Brain microvascular endothelial cell (primary cell): ENCODE measurements around the gene CCIN.

Experiments used
- DNase-seq: peaks from one replicate; pipeline ENCODE4 v3.0.0-alpha.2; 2020
- H3K27ac ChIP-seq: fragments of 250-450 bp; sonication (Bioruptor Pico); 2 replicates; pipeline ENCODE4 v1.5.1; 2020; ENCODE audit warnings: mild to moderate bottlenecking, moderate library complexity
- H3K27me3 ChIP-seq: fragments of 250-450 bp; sonication (Bioruptor Pico); replicated peaks from 2 replicates; pipeline ENCODE4 v1.5.1; 2020; ENCODE audit warnings: mild to moderate bottlenecking
- H3K36me3 ChIP-seq: fragments of 250-450 bp; sonication (Bioruptor Pico); replicated peaks from 2 replicates; pipeline ENCODE4 v1.5.1; 2020; ENCODE audit warnings: mild to moderate bottlenecking
- H3K4me3 ChIP-seq: 2 replicates; pipeline ENCODE4 v1.5.1; 2011; ENCODE audit warnings: low read depth, mild to moderate bottlenecking, control low read depth, low read length, moderate library complexity
- in situ Hi-C: cut with HindIII; loops from 2 replicates; pipeline ENCODE4 v1.10.0; 2017; ENCODE audit warnings: low sequenced_read_pairs, low pct_ligation_motif_present
- TF ChIP-seq, protein P1 (sequence below): IDR thresholded peaks from 2 replicates; pipeline ENCODE4 v1.5.1; 2011; ENCODE audit warnings: low read depth, mild to moderate bottlenecking, moderate library complexity, low read length, control low read depth, inconsistent platforms; ENCODE audit errors: missing control alignments

The CCIN gene

DNA sequence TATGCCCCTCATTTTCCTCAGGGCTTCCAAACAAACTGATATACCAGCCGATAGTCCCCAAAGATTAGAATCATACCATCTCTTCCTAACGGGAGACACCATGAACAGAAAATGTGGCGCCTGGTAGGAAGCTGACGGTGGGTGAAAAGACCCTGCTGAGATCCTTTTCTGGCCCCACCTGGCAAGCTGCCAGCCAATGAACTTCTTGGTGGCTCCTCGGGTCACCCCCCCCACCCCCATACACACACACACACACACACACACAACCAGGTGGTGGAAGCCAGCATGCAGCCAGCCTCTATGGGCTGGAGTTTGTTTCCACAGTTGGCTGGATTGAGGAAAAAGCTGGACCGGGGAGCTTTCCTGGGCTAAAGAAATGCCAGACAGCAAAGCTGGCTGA lies 4.8 kb upstream of the CCIN start:
- Histone ChIP-seq H3K36me3 (no peaks in the 10 kb centered on the region), H3K27me3 (no peaks in the 10 kb centered on the region), H3K4me3 (no peak overlapping the region), H3K27ac (no peak overlapping the region)
- TF ChIP-seq, protein P1, sequence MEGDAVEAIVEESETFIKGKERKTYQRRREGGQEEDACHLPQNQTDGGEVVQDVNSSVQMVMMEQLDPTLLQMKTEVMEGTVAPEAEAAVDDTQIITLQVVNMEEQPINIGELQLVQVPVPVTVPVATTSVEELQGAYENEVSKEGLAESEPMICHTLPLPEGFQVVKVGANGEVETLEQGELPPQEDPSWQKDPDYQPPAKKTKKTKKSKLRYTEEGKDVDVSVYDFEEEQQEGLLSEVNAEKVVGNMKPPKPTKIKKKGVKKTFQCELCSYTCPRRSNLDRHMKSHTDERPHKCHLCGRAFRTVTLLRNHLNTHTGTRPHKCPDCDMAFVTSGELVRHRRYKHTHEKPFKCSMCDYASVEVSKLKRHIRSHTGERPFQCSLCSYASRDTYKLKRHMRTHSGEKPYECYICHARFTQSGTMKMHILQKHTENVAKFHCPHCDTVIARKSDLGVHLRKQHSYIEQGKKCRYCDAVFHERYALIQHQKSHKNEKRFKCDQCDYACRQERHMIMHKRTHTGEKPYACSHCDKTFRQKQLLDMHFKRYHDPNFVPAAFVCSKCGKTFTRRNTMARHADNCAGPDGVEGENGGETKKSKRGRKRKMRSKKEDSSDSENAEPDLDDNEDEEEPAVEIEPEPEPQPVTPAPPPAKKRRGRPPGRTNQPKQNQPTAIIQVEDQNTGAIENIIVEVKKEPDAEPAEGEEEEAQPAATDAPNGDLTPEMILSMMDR: no peak
- no peak for DNase-seq
- in situ Hi-C loops: no loop called here

DNA sequence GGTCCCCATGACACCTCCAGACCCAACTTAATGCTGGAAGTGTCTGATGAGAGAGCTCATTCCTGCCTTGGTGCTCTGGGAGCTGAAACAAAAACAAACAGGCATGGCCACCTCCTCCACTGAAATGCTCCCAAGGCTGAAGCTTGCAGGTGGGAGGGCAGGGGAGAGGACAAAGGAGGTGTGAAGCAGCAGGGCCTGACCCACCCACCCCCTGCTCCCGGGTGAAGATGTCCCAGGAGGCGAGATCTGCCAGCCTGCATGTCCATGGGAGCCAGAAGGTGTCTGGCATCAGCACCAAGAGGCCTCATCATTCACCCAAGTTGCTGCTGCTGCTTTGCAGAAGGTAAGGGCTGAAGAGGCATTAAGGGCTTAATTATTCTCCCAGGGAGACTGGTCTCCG lies 4.2 kb upstream of the CCIN start:
- no peaks in the 10 kb centered on the region for H3K36me3 ChIP-seq
- TF ChIP-seq, protein P1: no peak
- in situ Hi-C loops: no loop called here
- no peaks in the 10 kb centered on the region for H3K27me3 ChIP-seq
- H3K4me3 ChIP-seq: no peak overlapping the region
- no peak for DNase-seq
- H3K27ac ChIP-seq: no peak overlapping the region

DNA sequence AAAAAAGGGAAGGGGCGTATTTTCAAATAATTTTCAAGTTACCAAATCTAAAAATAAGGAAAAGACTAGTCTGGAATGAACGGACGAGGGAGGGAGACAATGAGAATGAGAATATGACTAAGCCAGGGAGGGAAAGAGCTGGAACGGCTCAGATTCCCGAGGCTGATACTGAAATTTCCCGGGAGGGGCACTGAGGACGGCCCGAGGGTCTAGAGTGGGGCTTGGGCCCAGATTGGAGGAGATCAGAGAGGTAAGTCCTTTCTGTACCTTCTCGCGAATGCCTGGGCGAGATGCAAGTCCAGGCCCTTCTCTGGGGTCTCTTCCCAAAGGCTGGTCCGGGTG lies 3.4 kb upstream of the CCIN start:
- Histone ChIP-seq H3K27me3 (no peaks in the 10 kb centered on the region), H3K4me3 (peak overlapping the region; percentile 53), H3K36me3 (no peaks in the 10 kb centered on the region), H3K27ac (no peak overlapping the region)
- in situ Hi-C loops: no loop called here
- no peak for DNase-seq
- TF ChIP-seq, protein P1: no peak

DNA sequence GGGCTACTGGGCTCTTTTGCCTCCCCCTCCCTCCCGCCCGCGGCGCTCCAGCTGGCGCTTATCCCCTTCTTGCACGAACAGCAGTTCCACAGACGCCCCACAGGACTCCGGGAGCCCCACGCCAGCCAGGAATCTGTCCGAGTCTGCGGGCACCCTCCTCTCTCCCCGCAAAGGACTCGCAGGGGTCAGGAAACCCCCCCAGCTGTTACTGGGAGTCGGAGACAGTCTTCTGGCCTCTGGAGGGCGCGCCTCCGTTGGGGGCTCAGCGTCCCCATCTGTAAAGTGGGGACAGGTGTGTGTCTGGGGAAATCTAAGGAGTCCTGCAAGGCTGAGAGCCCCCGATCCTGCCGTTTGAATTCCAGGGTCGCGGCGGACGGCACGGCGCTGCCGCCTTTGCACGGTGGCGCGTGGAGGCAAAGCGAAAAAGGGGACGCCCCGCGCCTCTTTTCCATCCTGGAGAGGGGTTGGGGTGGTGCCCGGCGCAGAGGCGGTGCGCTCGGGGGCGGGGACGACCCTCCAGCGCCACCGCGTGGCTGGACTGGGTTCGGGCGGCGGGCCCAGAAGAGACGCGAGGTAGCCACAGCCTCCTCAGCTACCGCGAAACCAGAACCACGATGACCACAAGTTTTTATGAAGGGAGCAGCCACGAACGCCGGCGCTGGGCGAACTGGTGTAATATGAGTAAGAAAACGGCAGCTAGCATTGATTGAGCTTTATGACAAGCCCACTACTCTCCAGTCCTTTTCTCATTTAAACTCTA lies 2.8 kb upstream of the CCIN start:
- DNase-seq: peak; percentile 76
- H3K4me3 ChIP-seq: peak overlapping the region; percentile 53
- no peaks in the 10 kb centered on the region for H3K36me3 ChIP-seq
- H3K27me3 ChIP-seq: no peaks in the 10 kb centered on the region
- H3K27ac ChIP-seq: peak overlapping the region; percentile 28
- in situ Hi-C loops: no loop called here
- TF ChIP-seq, protein P1: peak; percentile 69

DNA sequence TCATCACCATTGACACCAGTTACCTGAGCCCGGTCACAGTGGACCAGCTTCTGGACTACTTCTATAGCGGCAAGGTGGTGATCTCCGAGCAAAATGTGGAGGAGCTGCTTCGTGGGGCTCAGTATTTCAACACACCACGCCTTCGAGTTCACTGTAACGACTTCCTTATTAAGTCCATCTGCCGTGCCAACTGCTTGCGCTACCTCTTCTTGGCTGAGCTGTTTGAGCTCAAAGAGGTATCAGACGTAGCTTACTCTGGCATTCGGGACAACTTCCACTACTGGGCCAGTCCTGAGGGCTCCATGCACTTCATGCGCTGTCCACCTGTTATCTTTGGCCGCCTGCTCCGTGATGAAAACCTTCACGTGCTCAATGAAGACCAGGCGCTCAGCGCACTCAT lies 520 bp downstream of the CCIN start:
- in situ Hi-C loops: no loop called here
- Histone ChIP-seq H3K36me3 (no peaks in the 10 kb centered on the region), H3K27me3 (no peaks in the 10 kb centered on the region), H3K4me3 (no peak overlapping the region), H3K27ac (no peak overlapping the region)
- TF ChIP-seq, protein P1: no peak
- DNase-seq: no peak

DNA sequence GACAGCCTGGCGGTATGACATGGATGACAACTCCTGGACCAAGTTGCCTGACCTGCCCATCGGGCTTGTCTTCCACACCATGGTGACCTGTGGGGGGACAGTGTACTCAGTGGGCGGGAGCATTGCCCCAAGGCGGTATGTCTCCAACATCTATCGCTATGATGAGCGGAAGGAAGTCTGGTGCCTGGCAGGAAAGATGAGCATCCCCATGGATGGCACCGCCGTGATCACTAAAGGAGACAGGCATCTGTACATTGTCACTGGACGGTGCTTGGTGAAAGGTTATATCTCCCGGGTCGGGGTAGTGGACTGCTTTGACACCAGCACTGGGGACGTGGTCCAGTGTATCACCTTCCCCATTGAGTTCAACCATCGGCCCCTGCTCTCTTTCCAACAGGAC lies 1.3 kb downstream of the CCIN start:
- TF ChIP-seq, protein P1: no peak
- in situ Hi-C loops: no loop called here

More for the DNA sequence above, 1.3 kb downstream of the CCIN start:
- Histone ChIP-seq H3K36me3 (no peaks in the 10 kb centered on the region), H3K4me3 (no peak overlapping the region), H3K27ac (no peak overlapping the region), H3K27me3 (no peaks in the 10 kb centered on the region)
- no peak for DNase-seq
